H1 (cell line): ENCODE data around the gene SBF2. TPM values are rescaled to one million over a fixed set of nuclear protein-coding genes. Genes with fewer than 3 reads are reported as not detected.

Experiments
- ATF3 ChIP-seq: IDR thresholded peaks from 2 replicates; pipeline ENCODE4 v1.6.1; 2011; ENCODE audit warnings: low read depth, mild to moderate bottlenecking, low read length; ENCODE audit not compliant: insufficient read depth
- BCL11A ChIP-seq, 2 experiments: IDR thresholded peaks; one replicate each; pipeline ENCODE4 v1.6.1; 2011; ENCODE audit warnings: low read depth in 2 of 2, low read length in 2 of 2, mild to moderate bottlenecking in 2 of 2
- CTCF ChIP-seq, 3 experiments: IDR thresholded peaks; 1 replicate in 2 of 3; 2 replicates in 1 of 3; pipeline versions ENCODE4 v1.5.1 to v1.6.1; 2011; ENCODE audit warnings: low read length in 3 of 3, mild to moderate bottlenecking in 3 of 3, inconsistent platforms in 2 of 3, low read depth in 1 of 3, moderate library complexity in 1 of 3; ENCODE audit not compliant: insufficient read depth in 1 of 3; ENCODE audit errors: control extremely low read depth in 1 of 3
- PHF8 ChIP-seq: fragments of 200-600 bp; sonication (generic); conservative IDR thresholded peaks from 2 replicates; pipeline ENCODE4 v1.7.1; 2012; ENCODE audit warnings: low read depth, mild to moderate bottlenecking, inconsistent platforms, low read length, moderate library complexity
- POLR2A ChIP-seq, 2 experiments: IDR thresholded peaks; 1 replicate in 1 of 2; 2 replicates in 1 of 2; pipeline ENCODE4 v1.6.1; 2011; ENCODE audit warnings: low read depth in 2 of 2, low read length in 2 of 2, mild to moderate bottlenecking in 2 of 2; ENCODE audit errors: control extremely low read depth in 1 of 2
- SIRT6 ChIP-seq: IDR thresholded peaks from one replicate; pipeline ENCODE4 v1.7.1; 2012; ENCODE audit warnings: low read length, inconsistent platforms
- SP1 ChIP-seq: IDR thresholded peaks from 2 replicates; pipeline ENCODE4 v1.6.1; 2011; ENCODE audit warnings: low read depth, low read length
- TAF7 ChIP-seq: optimal IDR thresholded peaks from 2 replicates; pipeline ENCODE3; 2011; ENCODE audit warnings: low read depth, mild to moderate bottlenecking, inconsistent platforms, low read length, moderate library complexity, borderline replicate concordance
- USF2 ChIP-seq: IDR thresholded peaks from 2 replicates; pipeline ENCODE4 v1.6.1; 2011; ENCODE audit warnings: low read length, improper control_type of control experiment
- polyA plus RNA-seq, 7 experiments: library from polyadenylated mRNA; depleted of rRNA in 3 of 7; stranded (reverse) in 5 of 7; unstranded in 2 of 7; fragments of >200 nt in 5 of 7; fragments of 200-250 nt in 2 of 7; gene quantifications; 1 replicate in 5 of 7; 2 replicates in 1 of 7; 4 replicates in 1 of 7; pipeline versions ENCODE4 v1.2.1 to v1.2.3, GENCODE V29; 2011 to 2013; ENCODE audit warnings: missing spikeins in 2 of 7, mixed read lengths in 2 of 7
- total RNA-seq: library from RNA; stranded (reverse); fragmentation: NEBNext Ultra II Directional; extraction: Animal tissue kit (Norgen Biotek cat#: 25700); gene quantifications from 2 replicates; pipeline ENCODE4 v1.2.1, GENCODE V29; 2021

SBF2 gene
- total and polyA plus RNA-seq, 2 of the 8 experiments (the other 6 are each of a cell fraction or from before 2014, with no cell fraction given) = 36.7 to 50.5 TPM

GRCh38 chr11:10308201-10308954 lies 14.4 kb upstream of the SBF2 start (continued):
- no peak for TF ChIP-seq ATF3
- no peak for TF ChIP-seq PHF8
- no peak for TF ChIP-seq CTCF (IDR thresholded peaks at IDR 0.05; ENCODE audit: control extremely low read depth in 1 of 3, insufficient read depth in 1 of 3, low read depth in 1 of 3, low read length in 3 of 3)
- TF ChIP-seq TAF7 = peak; percentile 71
- TF ChIP-seq SIRT6 = no peak
- peak in 1 of 2 experiments; percentile 73; a peak in 2 of 3 replicates for TF ChIP-seq POLR2A (IDR thresholded peaks at IDR 0.05; ENCODE audit: control extremely low read depth in 1 of 2, low read depth in 2 of 2, low read length in 2 of 2)
- TF ChIP-seq BCL11A (IDR thresholded peaks at IDR 0.05; ENCODE audit: low read depth in 2 of 2, low read length in 2 of 2) = no peak
- TF ChIP-seq USF2 = no peak
- TF ChIP-seq SP1 = no peak
